HEK293T (cell line): Measurements from ENCODE around the gene STK16.

Experiments used
- CTCF ChIA-PET: fragments of 350-600 bp; formaldehyde crosslinking; extraction: SDS; loops from one replicate; lab custom pipeline; 2021; ENCODE audit warnings: antibody characterized with exemption, inconsistent platforms; lab: Yijun Ruan, JAX
- POLR2A ChIA-PET: fragments of 350-600 bp; formaldehyde crosslinking; extraction: SDS; loops from one replicate; lab custom pipeline; 2020; ENCODE audit warnings: antibody characterized with exemption, inconsistent platforms; lab: Yijun Ruan, JAX
- DNase-seq: peaks from one replicate; pipeline ENCODE4 v3.0.0; 2012; ENCODE audit warnings: mixed read lengths; ENCODE audit errors: extremely low spot score
- ARNT ChIP-seq: fragments of 450-650 bp; IDR thresholded peaks from 2 replicates; pipeline ENCODE4 v1.6.1; 2017; ENCODE audit warnings: mild to moderate bottlenecking
- BHLHE40 ChIP-seq: fragments of 450-650 bp; IDR thresholded peaks from 2 replicates; pipeline ENCODE4 v1.6.1; 2016; ENCODE audit warnings: mild to moderate bottlenecking, moderate library complexity, borderline replicate concordance
- CTBP1 ChIP-seq: fragments of 450-650 bp; IDR thresholded peaks from 2 replicates; pipeline ENCODE4 v1.6.1; 2016; ENCODE audit warnings: borderline replicate concordance
- ELF4 ChIP-seq: fragments of 450-650 bp; IDR thresholded peaks from 2 replicates; pipeline ENCODE4 v1.6.1; 2017; ENCODE audit warnings: antibody characterized with exemption
- FOXA1 ChIP-seq: fragments of 450-650 bp; IDR thresholded peaks from 2 replicates; pipeline ENCODE4 v1.6.1; 2016; ENCODE audit warnings: mild to moderate bottlenecking
- FOXK2 ChIP-seq: fragments of 450-650 bp; IDR thresholded peaks from 2 replicates; pipeline ENCODE4 v1.6.1; 2016; ENCODE audit warnings: mild to moderate bottlenecking
- FOXM1 ChIP-seq: fragments of 450-650 bp; IDR thresholded peaks from 2 replicates; pipeline ENCODE4 v1.6.1; 2017; ENCODE audit warnings: mild to moderate bottlenecking, borderline replicate concordance
- HDGF ChIP-seq: fragments of 450-650 bp; IDR thresholded peaks from 2 replicates; pipeline ENCODE4 v1.6.1; 2017; ENCODE audit warnings: antibody characterized with exemption, borderline replicate concordance
- L3MBTL2 ChIP-seq: fragments of 450-650 bp; conservative IDR thresholded peaks from 2 replicates; pipeline ENCODE4 v1.6.1; 2016; ENCODE audit warnings: mild to moderate bottlenecking
- LEF1 ChIP-seq: fragments of 450-650 bp; IDR thresholded peaks from 2 replicates; pipeline ENCODE4 v1.6.1; 2017; ENCODE audit warnings: mild to moderate bottlenecking, borderline replicate concordance
- NFRKB ChIP-seq: fragments of 450-650 bp; IDR thresholded peaks from 2 replicates; pipeline ENCODE4 v1.6.1; 2016; ENCODE audit warnings: mild to moderate bottlenecking, moderate library complexity
- SP1 ChIP-seq: fragments of 450-650 bp; IDR thresholded peaks from 2 replicates; pipeline ENCODE4 v1.6.1; 2017
- SUZ12 ChIP-seq: fragments of 450-650 bp; IDR thresholded peaks from 2 replicates; pipeline ENCODE4 v1.6.1; 2016; ENCODE audit warnings: mild to moderate bottlenecking
- TARDBP ChIP-seq: fragments of 450-650 bp; IDR thresholded peaks from 2 replicates; pipeline ENCODE4 v1.6.1; 2016
- ZNF384 ChIP-seq: fragments of 450-650 bp; IDR thresholded peaks from 2 replicates; pipeline ENCODE4 v1.6.1; 2016
- TF ChIP-seq, protein P1 (sequence below): fragments of 450-650 bp; IDR thresholded peaks from 2 replicates; pipeline ENCODE4 v1.6.1; 2016

Gene STK16

GRCh38 chr2:219277703-219278654 lies 32.7 kb downstream of the STK16 start:
- CTCF ChIA-PET = interaction anchor here (0.6 to 5.2 kb wide), 9 partner anchors 12 to 458 kb away, joined by 3 to 36 read pairs (median 3); partner anchors contain the start of genes GLB1L and STK16
- POLR2A ChIA-PET = interaction anchor here (0.6 to 2.7 kb wide), 7 partner anchors 16 to 579 kb away, joined by 3 to 22 read pairs (median 5); partner anchors contain the start of genes ABCB6, GLB1L and STK16
- TF ChIP-seq ELF4 (no peak), BHLHE40 (no peak), SP1 (no peak), HDGF (no peak), CTBP1 (no peak), L3MBTL2 (no peak), FOXK2 (no peak), LEF1 (no peak), TARDBP (no peak), FOXM1 (no peak), ZNF384 (no peak), ARNT (no peak)
- TF ChIP-seq, protein P1, sequence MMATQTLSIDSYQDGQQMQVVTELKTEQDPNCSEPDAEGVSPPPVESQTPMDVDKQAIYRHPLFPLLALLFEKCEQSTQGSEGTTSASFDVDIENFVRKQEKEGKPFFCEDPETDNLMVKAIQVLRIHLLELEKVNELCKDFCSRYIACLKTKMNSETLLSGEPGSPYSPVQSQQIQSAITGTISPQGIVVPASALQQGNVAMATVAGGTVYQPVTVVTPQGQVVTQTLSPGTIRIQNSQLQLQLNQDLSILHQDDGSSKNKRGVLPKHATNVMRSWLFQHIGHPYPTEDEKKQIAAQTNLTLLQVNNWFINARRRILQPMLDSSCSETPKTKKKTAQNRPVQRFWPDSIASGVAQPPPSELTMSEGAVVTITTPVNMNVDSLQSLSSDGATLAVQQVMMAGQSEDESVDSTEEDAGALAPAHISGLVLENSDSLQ = no peak
- peak; percentile 80 for DNase-seq

GRCh38 chr2:219278655-219279150 lies 33.4 kb downstream of the STK16 start:
- 0 out of 2 replicates have a peak, but pooled peaks have one; percentile 14 for TF ChIP-seq L3MBTL2
- TF ChIP-seq TARDBP = no peak
- TF ChIP-seq, protein P1 = peak; percentile 77; the same call in 1 of the 2 replicates
- ChIA-PET POLR2A (interaction anchor here (0.6 to 2.7 kb wide), 9 partner anchors 11 to 580 kb away, joined by 3 to 22 read pairs (median 5); partner anchors contain the start of genes GLB1L and STK16), CTCF (interaction anchor here (1.4 to 5.2 kb wide), 3 partner anchors 16 to 110 kb away, joined by 5 to 36 read pairs (median 5); no protein-coding TSS in a partner anchor)
- no peak for DNase-seq

GRCh38 chr2:219279151-219279915 lies 34.1 kb downstream of the STK16 start, which contains the start of gene DNAJB2:
DNAJB2 (plus strand) TSS chr2:219279366; CDS start chr2:219279834, 468 bp downstream.
- DNase-seq = peak; percentile 98
- POLR2A ChIA-PET = interaction anchor here (0.6 to 2.7 kb wide), 9 partner anchors 10 to 72 kb away, joined by 3 to 22 read pairs (median 5); partner anchors contain the start of genes GLB1L and STK16
- peak; percentile 13; the same call in 1 of the 2 replicates for TF ChIP-seq FOXM1
- TF ChIP-seq BHLHE40 = no peak
- CTCF ChIA-PET = interaction anchor here (1.4 to 5.2 kb wide), 3 partner anchors 15 to 109 kb away, joined by 5 to 36 read pairs (median 5); no protein-coding TSS in a partner anchor

DNA sequence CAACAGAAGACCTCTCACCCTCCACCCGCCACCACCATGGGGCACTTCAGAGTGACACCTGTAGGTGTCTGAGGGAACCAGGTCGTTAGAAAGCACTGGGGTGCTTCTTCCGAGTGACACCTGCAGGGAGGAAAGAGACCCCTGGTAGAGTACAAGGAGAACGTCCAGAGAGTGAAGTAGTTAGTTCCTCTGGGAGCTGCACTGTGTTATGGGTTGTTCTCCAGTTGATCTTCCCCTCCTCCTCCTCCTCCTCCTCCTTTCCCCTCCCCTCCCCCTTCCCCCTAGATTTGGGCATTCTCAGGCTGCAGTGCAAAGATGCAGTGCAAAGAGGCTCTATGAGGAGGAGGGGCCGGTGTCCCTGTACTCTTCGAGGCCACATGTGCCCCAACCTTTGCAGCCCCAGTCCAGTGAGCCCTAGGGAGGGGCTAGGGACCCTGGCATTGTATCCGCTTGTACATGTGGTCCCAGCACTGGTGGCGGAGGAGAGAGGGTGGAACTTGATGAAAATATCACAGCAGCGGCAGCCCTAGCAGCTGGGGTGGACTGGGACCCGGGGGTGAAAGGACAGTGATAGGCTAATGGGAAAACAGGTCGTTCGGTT lies 34.7 kb downstream of the STK16 start:
- DNase-seq = no peak
- ChIA-PET POLR2A (interaction anchor here (0.6 to 1.6 kb wide), 2 partner anchors 11 to 19 kb away, joined by 3 to 6 read pairs; no protein-coding TSS in a partner anchor), CTCF (interaction anchor here (5.2 kb wide), 1 partner anchor 15 kb away, joined by 36 read pairs; no protein-coding TSS in a partner anchor)
- TF ChIP-seq FOXK2 (no peak), BHLHE40 (no peak), ELF4 (no peak), NFRKB (no peak)

DNA sequence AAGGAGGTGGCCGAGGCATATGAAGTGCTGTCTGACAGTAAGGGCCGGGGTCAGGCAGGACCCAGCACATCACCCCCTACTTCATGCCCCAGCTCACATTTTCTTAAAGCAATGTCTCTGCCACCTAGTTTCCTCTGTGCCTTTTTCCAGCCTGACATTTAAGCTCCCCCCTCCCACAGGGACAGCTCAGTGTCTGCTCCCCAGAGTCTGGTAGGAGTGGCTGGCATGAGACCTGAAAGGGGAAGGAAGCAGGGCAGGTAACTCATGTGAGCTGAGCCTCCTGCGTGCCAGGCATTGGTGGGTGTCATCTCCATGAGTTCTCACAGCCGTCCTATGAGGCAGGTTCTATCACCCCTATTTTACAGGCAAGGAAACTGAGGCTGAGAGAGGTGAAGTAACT lies 35.4 kb downstream of the STK16 start:
- ChIA-PET CTCF (interaction anchor here (5.2 kb wide), 1 partner anchor 14 kb away, joined by 36 read pairs; no protein-coding TSS in a partner anchor), POLR2A (no interaction called here)
- DNase-seq = no peak
- TF ChIP-seq FOXA1 = no peak
- TF ChIP-seq ZNF384 = no peak
- TF ChIP-seq TARDBP = no peak
- TF ChIP-seq CTBP1 = no peak
- TF ChIP-seq LEF1 = no peak
- no peak for TF ChIP-seq HDGF
- TF ChIP-seq ARNT = no peak
- TF ChIP-seq FOXK2 = no peak
- no peak for TF ChIP-seq L3MBTL2
- no peak for TF ChIP-seq SUZ12
- TF ChIP-seq, protein P1 = no peak
- TF ChIP-seq SP1 = no peak
- no peak for TF ChIP-seq BHLHE40
- no peak for TF ChIP-seq NFRKB
- TF ChIP-seq FOXM1 = no peak
- TF ChIP-seq ELF4 = no peak
